Vagina (tissue), 2 donors: ENCODE results near the gene SLC1A5. TPM values are rescaled to one million over a fixed set of nuclear protein-coding genes. Genes with fewer than 3 reads are reported as not detected.

Experiments used
- DNase-seq, 2 donors: peaks; one replicate each; pipeline ENCODE4 v3.0.0-alpha.2; 2017; ENCODE audit errors: extremely low spot score in 2 of 2
- H3K27ac ChIP-seq: fragments of 200-600 bp; sonication (generic); one replicate; pipeline ENCODE4 v1.5.1; 2019
- H3K27me3 ChIP-seq: fragments of 200-600 bp; sonication (generic); one replicate; pipeline ENCODE4 v1.5.1; 2019
- H3K36me3 ChIP-seq, 2 donors: fragments of 200-600 bp; sonication (generic); one replicate each; pipeline ENCODE4 v1.5.1; 2017 to 2019
- H3K4me1 ChIP-seq: fragments of 200-600 bp; sonication (generic); one replicate; pipeline ENCODE4 v1.5.1; 2019
- H3K4me3 ChIP-seq, 2 donors: fragments of 200-600 bp; sonication (generic); 1 replicate in 1 of 2; 2 replicates in 1 of 2; pipeline ENCODE4 v1.5.1; 2016 to 2019
- H3K9me3 ChIP-seq: fragments of 200-600 bp; sonication (generic); one replicate; pipeline ENCODE4 v1.5.1; 2019
- intact Hi-C: fragments of 100-400 bp; cut with DNase I; formaldehyde crosslinking; loops from one replicate; pipeline ENCODE4 v1.15.1; 2023
- small RNA-seq: library from RNA; depleted of rRNA; stranded (forward); fragments of <200 nt; gene quantifications from one replicate; pipeline ENCODE3, GENCODE V24; 2016
- total RNA-seq: library from RNA; depleted of rRNA; stranded (reverse); fragments of >200 nt; gene quantifications from one replicate; pipeline ENCODE4 v1.2.3, GENCODE V29; 2016
- TF ChIP-seq, protein P1 (sequence below), 3 experiments: fragments of 450-650 bp in 2 of 3; fragments of 200-600 bp in 1 of 3; sonication (generic) in 1 of 3; IDR thresholded peaks; one replicate each; pipeline ENCODE4 v1.5.1; 2017 to 2019; ENCODE audit warnings: antibody characterized with exemption in 3 of 3, mild to moderate bottlenecking in 2 of 3, moderate library complexity in 2 of 3

Gene SLC1A5
- total RNA-seq, 1 donor from 2014 or later: 147 TPM

GRCh38 chr19:46725036-46725820 is 63.2 kb downstream of the SLC1A5 start:
- intact Hi-C loops: loop anchor here (10.0 kb wide), 1 partner anchor 110 kb away; no protein-coding TSS in a partner anchor
- no peak for DNase-seq
- Histone ChIP-seq H3K27ac (no peak overlapping the region), H3K4me1 (peaks cover 13% of the 10 kb centered on the region), H3K4me3 (no peak overlapping the region), H3K27me3 (no peaks in the 10 kb centered on the region), H3K9me3 (no peaks in the 10 kb centered on the region), H3K36me3 (peaks cover 0 to 93% of the 10 kb centered on the region in 2 donors)
- TF ChIP-seq, protein P1, sequence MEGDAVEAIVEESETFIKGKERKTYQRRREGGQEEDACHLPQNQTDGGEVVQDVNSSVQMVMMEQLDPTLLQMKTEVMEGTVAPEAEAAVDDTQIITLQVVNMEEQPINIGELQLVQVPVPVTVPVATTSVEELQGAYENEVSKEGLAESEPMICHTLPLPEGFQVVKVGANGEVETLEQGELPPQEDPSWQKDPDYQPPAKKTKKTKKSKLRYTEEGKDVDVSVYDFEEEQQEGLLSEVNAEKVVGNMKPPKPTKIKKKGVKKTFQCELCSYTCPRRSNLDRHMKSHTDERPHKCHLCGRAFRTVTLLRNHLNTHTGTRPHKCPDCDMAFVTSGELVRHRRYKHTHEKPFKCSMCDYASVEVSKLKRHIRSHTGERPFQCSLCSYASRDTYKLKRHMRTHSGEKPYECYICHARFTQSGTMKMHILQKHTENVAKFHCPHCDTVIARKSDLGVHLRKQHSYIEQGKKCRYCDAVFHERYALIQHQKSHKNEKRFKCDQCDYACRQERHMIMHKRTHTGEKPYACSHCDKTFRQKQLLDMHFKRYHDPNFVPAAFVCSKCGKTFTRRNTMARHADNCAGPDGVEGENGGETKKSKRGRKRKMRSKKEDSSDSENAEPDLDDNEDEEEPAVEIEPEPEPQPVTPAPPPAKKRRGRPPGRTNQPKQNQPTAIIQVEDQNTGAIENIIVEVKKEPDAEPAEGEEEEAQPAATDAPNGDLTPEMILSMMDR (IDR thresholded peaks at IDR 0.05): no peak

Small RNAs within 50 kb of the gene (small RNA-seq; reads per million reads assigned to genes)
- gene AC008622.3 (not detected), gene HNRNPMP2 (not detected), gene RF00019 (not detected)

Other genes starting within 250 kb of the SLC1A5 start
- 105 TPM for gene CALM3, start 187.3 kb downstream of the SLC1A5 start, total RNA-seq
- 10.8 TPM for gene PTGIR, start 163.5 kb downstream of the SLC1A5 start, total RNA-seq
- not detected for gene GNG8, start 152.4 kb downstream of the SLC1A5 start, total RNA-seq
- gene DACT3, start 127.4 kb downstream of the SLC1A5 start, total RNA-seq: 13.8 TPM
- gene PRKD2, start 71.5 kb downstream of the SLC1A5 start, total RNA-seq: 49.4 TPM
- gene FKRP, start 42.5 kb downstream of the SLC1A5 start, total RNA-seq: 14.7 TPM
- gene STRN4, start 42.1 kb downstream of the SLC1A5 start, total RNA-seq: 85.0 TPM
- 75.9 TPM for gene AP2S1, start 62.3 kb upstream of the SLC1A5 start, total RNA-seq
- gene ARHGAP35, start 72.4 kb upstream of the SLC1A5 start, total RNA-seq: 42.5 TPM
- gene NPAS1, start 231.2 kb upstream of the SLC1A5 start, total RNA-seq: 0.49 TPM